ENCODE measurements around the gene PTPRM. TPM values are rescaled to one million over a fixed set of nuclear protein-coding genes. Genes with fewer than 3 reads are reported as not detected.

The PTPRM gene
- polyA plus RNA-seq, 1 donor from 2014 or later = 126 TPM

- Histone ChIP-seq H3K9me3 (ENCODE audit: low read length) (no peaks in the 10 kb centered on the region), H3K27me3 (ENCODE audit: insufficient read depth, low read depth, low read length) (no peaks in the 10 kb centered on the region), H3K79me2 (replicated peaks; ENCODE audit: insufficient read depth, low read length) (no peaks in the 10 kb centered on the region), H3K9me2 (ENCODE audit: insufficient read depth, low read length) (no peaks in the 10 kb centered on the region), H4K20me1 (ENCODE audit: insufficient read depth) (no peaks in the 10 kb centered on the region), H3F3A (ENCODE audit: insufficient read depth, low read length, poor library complexity, severe bottlenecking) (no peaks in the 10 kb centered on the region), H3K27ac (ENCODE audit: low read length) (no peak overlapping the region), H3K4me2 (ENCODE audit: low read length) (no peak overlapping the region), H2AFZ (ENCODE audit: low read depth, low read length) (no peak overlapping the region), H3K36me3 (ENCODE audit: insufficient read depth, low read length) (no peaks in the 10 kb centered on the region), H3K4me3 (ENCODE audit: low read length) (no peak overlapping the region), H3K9ac (ENCODE audit: low read length) (no peak overlapping the region)
- no peak for TF ChIP-seq SMC3 (conservative IDR thresholded peaks at IDR 0.05; ENCODE audit: poor library complexity)
- no peak for TF ChIP-seq CTCF (IDR thresholded peaks at IDR 0.05; ENCODE audit: poor library complexity, severe bottlenecking)
- no peak for TF ChIP-seq MXI1 (conservative IDR thresholded peaks at IDR 0.05; ENCODE audit: poor library complexity, severe bottlenecking)
- TF ChIP-seq EZH2 (IDR thresholded peaks at IDR 0.05; ENCODE audit: borderline replicate concordance, insufficient read depth, low read length, poor library complexity, severe bottlenecking) = no peak
- no peak for TF ChIP-seq REST (IDR thresholded peaks at IDR 0.05; ENCODE audit: borderline replicate concordance)
- no peak for TF ChIP-seq POLR2AphosphoS5 (IDR thresholded peaks at IDR 0.05)
- no peak for TF ChIP-seq EP300 (conservative IDR thresholded peaks at IDR 0.05; ENCODE audit: poor library complexity, severe bottlenecking)
- no peak for TF ChIP-seq TAF1 (IDR thresholded peaks at IDR 0.05; ENCODE audit: low read depth)
- TF ChIP-seq RAD21 (conservative IDR thresholded peaks at IDR 0.05) = no peak
Measured at GRCh38 chr18:7647500-7647899, 80.4 kb downstream of the PTPRM start.

- TF ChIP-seq MXI1 (conservative IDR thresholded peaks at IDR 0.05; ENCODE audit: poor library complexity, severe bottlenecking) (no peak), REST (IDR thresholded peaks at IDR 0.05; ENCODE audit: borderline replicate concordance) (no peak), POLR2AphosphoS5 (IDR thresholded peaks at IDR 0.05) (no peak), EZH2 (IDR thresholded peaks at IDR 0.05; ENCODE audit: borderline replicate concordance, insufficient read depth, low read length, poor library complexity, severe bottlenecking) (no peak), RAD21 (conservative IDR thresholded peaks at IDR 0.05) (no peak), CTCF (IDR thresholded peaks at IDR 0.05; ENCODE audit: poor library complexity, severe bottlenecking) (no peak), EP300 (conservative IDR thresholded peaks at IDR 0.05; ENCODE audit: poor library complexity, severe bottlenecking) (no peak), TAF1 (IDR thresholded peaks at IDR 0.05; ENCODE audit: low read depth) (no peak), SMC3 (conservative IDR thresholded peaks at IDR 0.05; ENCODE audit: poor library complexity) (no peak)
- Histone ChIP-seq H4K20me1 (ENCODE audit: insufficient read depth) (no peaks in the 10 kb centered on the region), H3K4me2 (ENCODE audit: low read length) (no peak overlapping the region)
Measured at GRCh38 chr18:7657050-7657449, 89.9 kb downstream of the PTPRM start.

More at GRCh38 chr18:7657050-7657449, 89.9 kb downstream of the PTPRM start:
- no peak overlapping the region for H3K27ac ChIP-seq (ENCODE audit: low read length)
- H3K9ac ChIP-seq (ENCODE audit: low read length) = no peak overlapping the region
- H3K4me3 ChIP-seq (ENCODE audit: low read length) = no peak overlapping the region
- H3K9me3 ChIP-seq (ENCODE audit: low read length) = no peaks in the 10 kb centered on the region
- H3K9me2 ChIP-seq (ENCODE audit: insufficient read depth, low read length) = no peaks in the 10 kb centered on the region
- H2AFZ ChIP-seq (ENCODE audit: low read depth, low read length) = no peak overlapping the region
- H3F3A ChIP-seq (ENCODE audit: insufficient read depth, low read length, poor library complexity, severe bottlenecking) = no peaks in the 10 kb centered on the region
- H3K36me3 ChIP-seq (ENCODE audit: insufficient read depth, low read length) = no peaks in the 10 kb centered on the region
- H3K79me2 ChIP-seq (replicated peaks; ENCODE audit: insufficient read depth, low read length) = no peaks in the 10 kb centered on the region
- H3K27me3 ChIP-seq (ENCODE audit: insufficient read depth, low read depth, low read length) = no peaks in the 10 kb centered on the region
